ENCODE results near the gene SLC35F6.

GRCh38 chr2:26811261-26811660 is 47.2 kb downstream of the SLC35F6 start:
- no peak for TF ChIP-seq CTCF (IDR thresholded peaks at IDR 0.05)
- no peak for TF ChIP-seq POLR2A (IDR thresholded peaks at IDR 0.05)
- no peak for TF ChIP-seq POLR2AphosphoS5 (IDR thresholded peaks at IDR 0.05)
